Measurements from ENCODE around the gene FAM169A.
"Not testable (repeated sequence)": the region's sequence is repeated elsewhere in the genome, so short reads cannot be mapped to it uniquely, and the experiment has no call there.

FAM169A gene

GRCh38 chr5:74862221-74862620 lies 4.0 kb downstream of the FAM169A start:
- Mint-ChIP-seq H3K27me3 (peaks cover 0 to 7% of the 10 kb centered on the region in 2 donors), H3K9me3 (no peaks in the 10 kb centered on the region), H3K27ac (peak overlapping the region in 1 of 2 donors; percentile 19), H3K4me1 (ENCODE audit: low read depth in 2 of 2) (peaks cover 41 to 55% of the 10 kb centered on the region in 2 donors), H3K4me3 (no peak overlapping the region), H3K36me3 (ENCODE audit: insufficient read depth) (peaks cover 13% of the 10 kb centered on the region)
- no peak for DNase-seq
- ATAC-seq (replicated peaks): no peak

GRCh38 chr5:74856975-74857374 lies 9.2 kb downstream of the FAM169A start:
- H3K27me3 Mint-ChIP-seq; H3K9me3 Mint-ChIP-seq; H3K36me3 Mint-ChIP-seq (ENCODE audit: insufficient read depth); DNase-seq; ATAC-seq (replicated peaks); H3K27ac Mint-ChIP-seq; H3K4me3 Mint-ChIP-seq: not testable (repeated sequence)
- peaks cover 33 to 35% of the 10 kb centered on the region in 2 donors for H3K4me1 Mint-ChIP-seq (ENCODE audit: low read depth in 2 of 2)

DNA sequence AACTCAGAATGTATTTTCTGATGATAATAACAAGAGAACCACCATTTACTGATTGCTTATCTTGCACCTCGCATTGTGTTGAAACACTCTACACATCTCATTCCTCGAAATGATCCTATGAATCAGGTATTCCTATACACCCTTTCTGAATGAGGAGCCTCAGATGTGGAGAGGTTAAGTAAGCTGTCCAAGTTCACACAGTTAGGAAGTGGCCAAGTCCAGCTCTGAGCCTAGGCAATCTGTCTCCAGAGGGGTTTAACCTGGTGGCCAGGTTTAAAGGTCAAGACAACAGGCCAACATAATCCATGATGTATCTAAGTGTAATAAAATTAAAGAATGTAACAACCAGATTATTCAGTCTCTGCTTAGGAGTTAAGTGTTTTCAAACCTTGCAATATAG lies 12.9 kb downstream of the FAM169A start:
- no peaks in the 10 kb centered on the region for H3K36me3 Mint-ChIP-seq (ENCODE audit: insufficient read depth)
- ATAC-seq (replicated peaks) (no peak), DNase-seq (no peak)
- H3K4me3 Mint-ChIP-seq: no peak overlapping the region
- H3K4me1 Mint-ChIP-seq (ENCODE audit: low read depth in 2 of 2): peaks cover 25 to 34% of the 10 kb centered on the region in 2 donors
- no peaks in the 10 kb centered on the region for H3K27me3 Mint-ChIP-seq
- H3K27ac Mint-ChIP-seq: no peak overlapping the region
- no peaks in the 10 kb centered on the region for H3K9me3 Mint-ChIP-seq

DNA sequence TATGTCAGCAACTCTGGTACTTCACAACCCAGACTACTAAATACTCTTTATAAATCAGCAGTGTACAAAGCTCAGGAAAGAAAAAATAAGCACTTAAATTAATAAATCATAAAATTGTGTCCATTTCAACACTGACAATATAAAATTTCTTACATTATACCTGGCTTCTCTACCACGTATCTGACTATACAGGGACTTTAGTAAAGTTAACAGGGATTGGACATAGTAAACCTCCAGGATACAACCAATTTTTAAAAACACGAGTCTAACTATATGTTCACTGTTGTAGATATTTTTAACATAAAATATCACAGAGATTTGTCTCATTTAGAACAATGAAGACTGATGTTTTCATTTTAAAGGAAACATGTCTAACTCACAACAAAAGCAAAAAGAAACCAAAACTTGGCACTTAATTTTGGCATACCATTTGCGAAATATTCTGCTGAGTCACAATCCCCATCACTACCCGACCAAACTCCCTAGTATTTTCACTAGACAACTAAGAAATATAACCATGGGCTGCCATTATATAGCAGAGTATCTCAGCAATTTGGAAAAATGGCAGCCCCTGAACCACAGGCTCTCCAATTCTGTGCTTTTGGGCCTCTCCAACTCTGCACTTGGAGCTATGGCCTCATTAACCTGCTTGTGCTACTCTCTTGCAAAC lies 14.4 kb downstream of the FAM169A start:
- no peaks in the 10 kb centered on the region for H3K9me3 Mint-ChIP-seq
- ATAC-seq (replicated peaks) (peak; percentile 49), DNase-seq (no peak)
- no peaks in the 10 kb centered on the region for H3K36me3 Mint-ChIP-seq (ENCODE audit: insufficient read depth)
- H3K27ac Mint-ChIP-seq: peak overlapping the region; percentile 75 to 84
- H3K4me1 Mint-ChIP-seq (ENCODE audit: low read depth in 2 of 2): peaks cover 29 to 34% of the 10 kb centered on the region in 2 donors
- no peaks in the 10 kb centered on the region for H3K27me3 Mint-ChIP-seq
- H3K4me3 Mint-ChIP-seq: peak overlapping the region; percentile 50 to 58

DNA sequence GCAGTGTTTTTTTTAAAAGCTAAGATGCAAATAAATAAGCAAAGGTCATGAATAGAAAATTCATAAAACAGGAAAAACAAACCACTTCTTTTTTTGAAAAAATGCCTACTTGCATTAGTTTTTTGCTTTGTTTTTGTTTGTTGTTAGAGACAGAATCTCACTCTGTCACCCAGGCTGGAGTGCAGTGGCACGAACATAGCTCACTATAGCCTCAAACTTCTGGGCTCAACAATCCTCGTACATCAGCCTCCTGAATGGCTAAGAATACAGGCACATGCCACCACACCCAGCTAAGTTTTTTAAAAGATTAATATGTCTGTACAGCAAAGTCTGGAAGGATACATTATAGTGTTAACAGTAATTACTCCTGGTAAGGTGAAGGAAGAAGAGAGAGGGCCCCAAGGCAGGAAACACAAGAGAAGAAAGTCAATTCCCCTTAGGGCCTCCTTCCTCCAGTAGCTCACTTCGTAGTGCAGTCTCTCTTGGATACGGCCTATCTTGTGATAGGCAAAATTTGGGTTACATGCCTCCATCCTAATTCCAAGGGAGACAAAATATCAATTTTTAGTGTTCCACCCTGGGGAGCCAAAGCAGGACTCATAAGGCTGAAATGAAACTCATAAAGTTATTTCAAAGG lies 15.3 kb downstream of the FAM169A start:
- Mint-ChIP-seq H3K27me3 (no peaks in the 10 kb centered on the region), H3K9me3 (no peaks in the 10 kb centered on the region), H3K36me3 (ENCODE audit: insufficient read depth) (no peaks in the 10 kb centered on the region), H3K4me1 (ENCODE audit: low read depth in 2 of 2) (peaks cover 31 to 34% of the 10 kb centered on the region in 2 donors), H3K4me3 (peak overlapping the region in 1 of 2 donors; percentile 58), H3K27ac (peak overlapping the region; percentile 75 to 84)
- DNase-seq: no peak
- peak; percentile 43 for ATAC-seq (replicated peaks)

GRCh38 chr5:74850030-74850429 lies 16.2 kb downstream of the FAM169A start:
- Mint-ChIP-seq H3K27me3 (no peaks in the 10 kb centered on the region), H3K4me3 (no peak overlapping the region), H3K36me3 (ENCODE audit: insufficient read depth) (no peaks in the 10 kb centered on the region), H3K27ac (no peak overlapping the region), H3K9me3 (no peaks in the 10 kb centered on the region), H3K4me1 (ENCODE audit: low read depth in 2 of 2) (peaks cover 27 to 34% of the 10 kb centered on the region in 2 donors)
- DNase-seq (no peak), ATAC-seq (replicated peaks) (no peak)

DNA sequence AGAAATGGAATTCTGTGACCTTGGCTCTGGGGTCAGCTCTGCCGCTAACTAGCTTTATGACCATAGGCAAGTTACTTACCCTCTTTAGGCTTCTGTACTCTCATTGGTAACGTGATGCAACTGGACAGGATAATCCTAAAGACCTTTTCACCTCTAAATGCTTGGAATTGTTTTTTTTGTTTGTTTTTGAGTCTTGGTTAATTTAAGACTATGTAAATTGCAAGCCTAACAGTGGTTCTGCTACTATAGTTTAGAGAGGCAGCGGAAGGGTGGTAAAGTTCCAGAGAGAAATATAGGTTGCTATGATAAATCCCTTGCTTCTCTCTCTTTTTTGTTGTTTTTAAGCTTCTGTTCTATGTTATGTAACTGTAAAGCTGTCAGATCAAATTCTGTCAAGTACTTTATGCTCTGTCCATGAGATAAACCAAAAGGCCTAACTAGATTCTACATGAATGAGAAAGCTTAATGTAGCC lies 17.6 kb downstream of the FAM169A start:
- Mint-ChIP-seq H3K4me3 (no peak overlapping the region), H3K9me3 (no peaks in the 10 kb centered on the region), H3K27ac (peak overlapping the region in 1 of 2 donors; percentile 22), H3K27me3 (no peaks in the 10 kb centered on the region), H3K4me1 (ENCODE audit: low read depth in 2 of 2) (peaks cover 29 to 36% of the 10 kb centered on the region in 2 donors), H3K36me3 (ENCODE audit: insufficient read depth) (no peaks in the 10 kb centered on the region)
- ATAC-seq (replicated peaks): no peak
- DNase-seq: no peak

GRCh38 chr5:74839229-74839628 lies 27.0 kb downstream of the FAM169A start:
- peak overlapping the region in 1 of 2 donors; percentile 85 for H3K27ac Mint-ChIP-seq
- ATAC-seq (replicated peaks): no peak

GRCh38 chr5:74838262-74838661 lies 27.9 kb downstream of the FAM169A start:
- Mint-ChIP-seq H3K36me3 (ENCODE audit: insufficient read depth) (peaks cover 9% of the 10 kb centered on the region), H3K27ac (peak overlapping the region in 1 of 2 donors; percentile 85)

More at GRCh38 chr5:74839229-74839628, 27.0 kb downstream of the FAM169A start:
- no peak for DNase-seq
- Mint-ChIP-seq H3K27me3 (no peaks in the 10 kb centered on the region), H3K36me3 (ENCODE audit: insufficient read depth) (peaks cover 9% of the 10 kb centered on the region), H3K4me1 (ENCODE audit: low read depth in 2 of 2) (peaks cover 10 to 17% of the 10 kb centered on the region in 2 donors), H3K4me3 (no peak overlapping the region), H3K9me3 (no peaks in the 10 kb centered on the region)

GRCh38 chr5:74837115-74837514 lies 29.1 kb downstream of the FAM169A start:
- Mint-ChIP-seq H3K27me3 (no peaks in the 10 kb centered on the region), H3K4me3 (no peak overlapping the region), H3K9me3 (no peaks in the 10 kb centered on the region), H3K36me3 (ENCODE audit: insufficient read depth) (peaks cover 9% of the 10 kb centered on the region), H3K27ac (no peak overlapping the region), H3K4me1 (ENCODE audit: low read depth in 2 of 2) (peaks cover 0 to 3% of the 10 kb centered on the region in 2 donors)
- DNase-seq: no peak
- no peak for ATAC-seq (replicated peaks)

More at GRCh38 chr5:74838262-74838661, 27.9 kb downstream of the FAM169A start:
- H3K4me1 Mint-ChIP-seq (ENCODE audit: low read depth in 2 of 2): peaks cover 3 to 8% of the 10 kb centered on the region in 2 donors
- no peaks in the 10 kb centered on the region for H3K27me3 Mint-ChIP-seq
- no peak overlapping the region for H3K4me3 Mint-ChIP-seq
- ATAC-seq (replicated peaks) (no peak), DNase-seq (no peak)
- no peaks in the 10 kb centered on the region for H3K9me3 Mint-ChIP-seq

DNA sequence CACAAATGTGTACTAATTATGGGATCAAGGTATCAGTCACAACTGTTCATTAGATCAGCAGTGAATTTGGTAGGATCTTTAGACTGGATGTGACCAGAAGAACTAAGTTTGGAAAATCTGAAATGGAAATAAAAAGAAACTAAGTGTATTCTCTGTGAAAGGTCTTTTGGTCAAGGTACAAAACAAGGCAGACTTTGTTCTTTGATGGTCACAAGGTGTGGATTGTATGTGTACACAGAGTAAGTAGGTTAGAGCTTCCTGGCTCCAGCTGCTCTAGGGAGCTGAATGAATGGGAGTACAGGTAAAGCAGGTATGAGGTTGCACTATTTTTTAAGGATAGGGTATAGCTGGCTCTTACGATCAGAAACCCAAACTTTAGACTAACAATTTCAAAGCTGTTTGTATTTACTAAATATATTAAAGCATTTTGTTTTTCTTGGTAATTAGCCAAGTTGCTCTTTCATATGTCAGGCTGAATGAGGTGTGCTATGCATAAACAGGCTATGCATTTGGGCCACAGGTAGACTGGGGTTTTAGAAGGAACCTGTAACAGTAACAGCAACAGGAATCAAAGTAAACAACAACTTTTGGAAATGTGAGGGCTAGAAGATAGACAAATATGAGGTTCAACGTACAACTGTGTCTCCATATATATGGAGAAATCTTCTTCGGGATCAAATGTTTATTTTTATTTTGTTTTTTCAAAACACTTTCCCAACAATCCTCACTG lies 32.5 kb downstream of the FAM169A start:
- Mint-ChIP-seq H3K36me3 (ENCODE audit: insufficient read depth) (peaks cover 16% of the 10 kb centered on the region), H3K4me3 (no peak overlapping the region), H3K27me3 (no peaks in the 10 kb centered on the region), H3K27ac (peak overlapping the region in 1 of 2 donors; percentile 25), H3K9me3 (no peaks in the 10 kb centered on the region), H3K4me1 (ENCODE audit: low read depth in 2 of 2) (peaks cover 1 to 3% of the 10 kb centered on the region in 2 donors)
- DNase-seq: no peak
- ATAC-seq (replicated peaks): no peak

GRCh38 chr5:74829413-74829812 lies 36.8 kb downstream of the FAM169A start:
- no peaks in the 10 kb centered on the region for H3K27me3 Mint-ChIP-seq
- no peaks in the 10 kb centered on the region for H3K9me3 Mint-ChIP-seq
- no peak overlapping the region for H3K4me3 Mint-ChIP-seq
- peaks cover 0 to 7% of the 10 kb centered on the region in 2 donors for H3K4me1 Mint-ChIP-seq (ENCODE audit: low read depth in 2 of 2)
- no peak overlapping the region for H3K27ac Mint-ChIP-seq
- H3K36me3 Mint-ChIP-seq (ENCODE audit: insufficient read depth): peaks cover 11% of the 10 kb centered on the region
- DNase-seq (no peak), ATAC-seq (replicated peaks) (no peak)

- no peak overlapping the region for H3K27ac Mint-ChIP-seq
- ATAC-seq (replicated peaks) (no peak), DNase-seq (no peak)
- H3K36me3 Mint-ChIP-seq (ENCODE audit: insufficient read depth): no peaks in the 10 kb centered on the region
- H3K27me3 Mint-ChIP-seq: no peaks in the 10 kb centered on the region
- H3K4me1 Mint-ChIP-seq (ENCODE audit: low read depth in 2 of 2): peaks cover 3 to 21% of the 10 kb centered on the region in 2 donors
- no peak overlapping the region for H3K4me3 Mint-ChIP-seq
- H3K9me3 Mint-ChIP-seq: no peaks in the 10 kb centered on the region
These were observed 43.9 kb downstream of the FAM169A start for GRCh38 chr5:74822288-74822687.

Data from effector memory CD8-positive, alpha-beta T cell (primary cell).